ENCODE data around the gene SH3RF3.

Gene SH3RF3

GRCh38 chr2:109137616-109138015 is 8.6 kb downstream of the SH3RF3 start:
- H3K4me3 ChIP-seq (replicated peaks; ENCODE audit: low read depth, low read length): no peak overlapping the region
- DNase-seq (ENCODE audit: low read depth): no peak
- no peak for TF ChIP-seq CTCF (IDR thresholded peaks at IDR 0.05; ENCODE audit: low read length, missing control alignments)

GRCh38 chr2:109138449-109138848 is 9.4 kb downstream of the SH3RF3 start:
- no peak for TF ChIP-seq CTCF (IDR thresholded peaks at IDR 0.05; ENCODE audit: low read length, missing control alignments)
- H3K4me3 ChIP-seq (replicated peaks; ENCODE audit: low read depth, low read length): no peak overlapping the region
- no peak for DNase-seq (ENCODE audit: low read depth)

DNA sequence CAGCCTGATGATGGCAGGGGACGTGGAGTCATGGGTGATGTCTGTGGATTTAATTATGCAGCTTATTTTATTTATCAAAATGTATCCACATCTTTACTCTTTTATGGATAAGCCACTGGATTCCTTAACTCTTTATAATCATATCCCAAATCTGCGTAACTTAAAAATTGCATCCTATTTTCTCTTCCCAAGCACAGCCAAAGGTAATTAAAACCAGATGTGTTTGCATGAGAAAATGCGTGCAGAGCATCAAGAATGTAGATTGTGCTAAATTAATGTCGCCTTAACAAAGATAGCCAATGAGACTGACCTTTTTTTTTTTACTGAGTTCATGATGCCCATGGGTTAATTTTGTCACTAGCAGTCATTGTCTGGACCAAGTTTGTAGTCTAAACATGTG is 10.0 kb downstream of the SH3RF3 start:
- TF ChIP-seq CTCF (IDR thresholded peaks at IDR 0.05; ENCODE audit: low read length, missing control alignments): no peak
- DNase-seq (ENCODE audit: low read depth): no peak
- H3K4me3 ChIP-seq (replicated peaks; ENCODE audit: low read depth, low read length): no peak overlapping the region

GRCh38 chr2:109139865-109140396 is 10.9 kb downstream of the SH3RF3 start:
- no peak overlapping the region for H3K4me3 ChIP-seq (replicated peaks; ENCODE audit: low read depth, low read length)
- TF ChIP-seq CTCF (IDR thresholded peaks at IDR 0.05; ENCODE audit: low read length, missing control alignments): no peak
- DNase-seq (ENCODE audit: low read depth): no peak

DNA sequence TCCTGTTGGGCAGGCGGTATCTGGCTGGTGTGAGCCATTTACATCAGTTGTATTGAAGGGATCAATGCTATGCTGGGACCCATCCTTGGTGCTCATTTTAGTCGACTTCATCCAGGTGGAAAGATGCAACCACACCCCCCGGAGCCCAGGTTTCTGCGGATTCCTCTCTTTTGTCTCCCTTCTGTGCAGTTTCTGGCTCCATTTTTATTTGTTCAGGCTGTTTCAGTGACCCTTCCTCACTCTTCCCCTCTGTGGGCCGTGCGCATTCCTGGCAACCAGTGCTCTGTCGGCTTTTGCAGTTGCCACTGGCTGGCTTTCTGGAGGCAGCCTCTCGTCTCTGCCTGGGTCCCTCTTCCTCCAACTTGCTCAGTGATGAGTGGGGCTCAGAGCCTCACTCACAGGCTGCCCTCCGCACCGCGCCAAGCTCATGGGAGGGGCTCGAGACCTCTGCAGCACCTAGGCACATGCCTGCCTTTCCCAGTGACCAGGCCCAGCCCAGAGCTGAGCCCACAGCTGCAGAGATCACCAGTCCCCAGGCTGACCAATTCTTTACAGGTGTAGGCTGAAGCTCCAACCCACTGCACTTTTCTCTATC is 12.1 kb downstream of the SH3RF3 start:
- no peak for TF ChIP-seq CTCF (IDR thresholded peaks at IDR 0.05; ENCODE audit: low read length, missing control alignments)
- H3K4me3 ChIP-seq (replicated peaks; ENCODE audit: low read depth, low read length): no peak overlapping the region
- no peak for DNase-seq (ENCODE audit: low read depth)

- TF ChIP-seq CTCF (IDR thresholded peaks at IDR 0.05; ENCODE audit: low read length, missing control alignments): no peak
- H3K4me3 ChIP-seq (replicated peaks; ENCODE audit: low read depth, low read length): no peak overlapping the region
Observed at GRCh38 chr2:109141727-109142283, 12.8 kb downstream of the SH3RF3 start.

More at GRCh38 chr2:109141727-109142283, 12.8 kb downstream of the SH3RF3 start:
- DNase-seq (ENCODE audit: low read depth): no peak
